ELF-1 (cell line): ENCODE results near the gene KCNH3.

Source experiments
- DNase-seq: peaks from one replicate; pipeline ENCODE4 v3.0.0-alpha.2; 2016; ENCODE audit warnings: low read depth, low spot score

The KCNH3 gene

GRCh38 chr12:49559011-49559675, 20.3 kb downstream of the KCNH3 start:
- no peak for DNase-seq

GRCh38 chr12:49560695-49561094, 21.9 kb downstream of the KCNH3 start:
- DNase-seq = no peak

GRCh38 chr12:49562233-49562632, 23.4 kb downstream of the KCNH3 start:
- no peak for DNase-seq

- no peak for DNase-seq
Measured at GRCh38 chr12:49562831-49563230, 24.0 kb downstream of the KCNH3 start.

GRCh38 chr12:49563951-49564685, 25.3 kb downstream of the KCNH3 start:
- DNase-seq = no peak

- DNase-seq = no peak
Measured at GRCh38 chr12:49564686-49565405, 26.0 kb downstream of the KCNH3 start.

- DNase-seq = no peak
Measured at GRCh38 chr12:49565406-49566265, 26.8 kb downstream of the KCNH3 start.

- no peak for DNase-seq
Measured at GRCh38 chr12:49566361-49566760, 27.5 kb downstream of the KCNH3 start.

GRCh38 chr12:49567302-49567610, 28.4 kb downstream of the KCNH3 start:
- DNase-seq = no peak

GRCh38 chr12:49567611-49568441, 29.0 kb downstream of the KCNH3 start, which contains the start of gene MCRS1:
Gene MCRS1 (minus strand): TSS chr12:49568142. CDS start chr12:49566731, 1,411 bp downstream.
- DNase-seq = peak; percentile 91

GRCh38 chr12:49568442-49569162, 29.8 kb downstream of the KCNH3 start:
- no peak for DNase-seq

- no peak for DNase-seq
Measured at GRCh38 chr12:49577589-49578315, 38.9 kb downstream of the KCNH3 start.

GRCh38 chr12:49578471-49579112, 39.8 kb downstream of the KCNH3 start:
- DNase-seq = no peak

- peak; percentile 95 for DNase-seq
Measured at GRCh38 chr12:49580572-49581535, 42.0 kb downstream of the KCNH3 start.

- DNase-seq = no peak
Measured at GRCh38 chr12:49582201-49582600, 43.4 kb downstream of the KCNH3 start.

GRCh38 chr12:49582850-49583249, 44.0 kb downstream of the KCNH3 start:
- DNase-seq = no peak

GRCh38 chr12:49583366-49584094, 44.7 kb downstream of the KCNH3 start:
- no peak for DNase-seq
